Lung microvascular endothelial cell (primary cell): ENCODE measurements around the gene TCEAL3. TPM values are rescaled to one million over a fixed set of nuclear protein-coding genes. Genes with fewer than 3 reads are reported as not detected.
"Not testable (repeated sequence)": the region's sequence is repeated elsewhere in the genome, so short reads cannot be mapped to it uniquely, and the experiment has no call there.

Experiments used
- DNase-seq, 2 donors: peaks; one replicate each; pipeline versions ENCODE4 v3.0.0 to v3.0.0-alpha.2; 2010; ENCODE audit warnings: low read depth in 2 of 2
- total RNA-seq: library from RNA; depleted of rRNA; stranded (reverse); fragments of >200 nt; gene quantifications from 2 replicates; pipeline ENCODE4 v1.2.1, GENCODE V29; 2014

The TCEAL3 gene, protein sequence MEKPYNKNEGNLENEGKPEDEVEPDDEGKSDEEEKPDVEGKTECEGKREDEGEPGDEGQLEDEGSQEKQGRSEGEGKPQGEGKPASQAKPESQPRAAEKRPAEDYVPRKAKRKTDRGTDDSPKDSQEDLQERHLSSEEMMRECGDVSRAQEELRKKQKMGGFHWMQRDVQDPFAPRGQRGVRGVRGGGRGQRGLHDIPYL
- 5.7 and 6.9 TPM in 2 replicates for total RNA-seq

DNA sequence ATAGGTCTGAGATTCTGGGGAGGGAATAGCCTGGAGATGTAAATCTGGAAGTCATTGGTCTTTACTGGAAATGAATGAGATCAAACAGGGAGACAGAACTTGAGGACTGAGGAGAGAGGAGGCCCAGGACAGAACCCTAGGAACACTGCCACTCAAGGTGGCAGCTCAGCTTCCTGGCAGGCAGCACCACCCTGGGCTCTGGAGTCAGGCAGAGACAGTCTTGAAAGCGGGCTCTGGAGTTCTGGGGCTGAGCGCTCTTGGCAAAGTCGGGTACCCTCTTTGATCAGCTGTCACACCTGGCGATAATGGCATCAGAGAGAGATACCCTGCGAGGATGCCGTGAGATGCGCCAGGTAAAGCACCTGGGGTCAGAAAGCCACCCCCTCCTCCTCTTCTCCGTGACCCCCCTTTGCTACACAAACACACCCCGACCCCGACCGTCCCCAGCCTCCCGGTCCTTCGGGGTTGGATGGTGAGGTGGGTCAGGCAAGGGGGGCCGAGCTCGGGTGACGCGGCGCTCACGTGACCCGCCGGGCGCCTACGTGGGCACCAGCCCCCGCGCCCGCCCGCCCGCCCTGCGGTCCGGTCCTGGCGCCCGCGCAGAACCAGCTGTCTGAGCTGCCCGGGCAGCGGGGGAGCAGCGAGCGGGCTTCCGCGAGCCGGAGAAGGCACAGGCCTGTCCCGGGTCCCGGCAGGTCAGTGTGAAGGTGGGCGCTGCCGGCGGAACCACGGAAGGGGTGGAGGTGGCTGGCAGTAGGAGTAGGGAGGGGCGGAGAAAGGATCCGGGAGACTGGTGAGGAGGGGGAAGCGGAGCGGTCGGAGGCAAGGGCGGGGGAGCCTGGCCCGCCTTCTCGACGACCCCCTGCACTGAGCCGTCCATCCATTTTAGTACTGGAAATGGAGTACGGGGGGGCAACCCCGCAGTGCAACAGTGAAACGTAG, at the start of gene TCEAL3:
TSS of gene TCEAL3 (plus strand) at position 600 of the 942 bp plus-strand sequence. CDS start 1,102 bp downstream, outside the sequence.
- DNase-seq: peak; percentile 36 to 61

DNA sequence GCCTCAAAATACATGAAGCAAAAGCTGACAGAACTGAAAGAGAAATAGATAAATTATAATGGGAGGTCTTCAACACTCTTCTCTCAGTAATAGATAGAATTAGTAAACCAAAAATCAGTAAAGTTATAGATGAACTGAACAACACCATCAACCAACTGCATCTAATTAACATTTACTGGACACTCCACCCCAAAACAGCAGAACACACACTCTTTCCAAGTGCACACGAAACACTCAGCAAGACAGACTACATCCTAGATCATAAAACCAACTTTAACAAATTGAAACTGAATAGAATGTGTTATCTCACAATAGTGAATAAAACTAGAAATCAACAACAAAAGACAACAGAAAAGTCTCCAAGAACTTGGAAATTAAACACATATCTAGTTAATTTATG, 47.5 kb upstream of the TCEAL3 start:
- DNase-seq: no peak

- DNase-seq: peak; percentile 8 to 18
Measured at GRCh38 chrX:103562801-103563200, 45.0 kb upstream of the TCEAL3 start.

DNA sequence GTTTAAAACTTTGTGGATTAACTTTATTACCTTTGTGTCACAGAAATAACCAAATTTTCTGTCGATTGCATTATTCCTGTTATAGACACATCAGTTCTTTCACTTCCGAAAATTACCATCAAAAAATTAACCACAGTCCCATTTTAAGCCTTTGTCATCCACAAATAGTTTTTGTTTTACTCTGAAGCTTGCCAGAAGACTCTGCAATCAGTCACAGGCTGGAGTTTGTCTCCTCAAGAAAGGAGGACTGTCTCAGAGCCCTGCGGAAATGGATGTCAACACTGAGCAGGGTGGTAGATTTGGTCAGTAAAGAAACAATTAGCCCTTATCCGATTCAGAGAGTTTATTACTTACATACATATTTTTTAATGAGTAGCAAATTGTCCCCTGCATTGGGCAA, 42.6 kb upstream of the TCEAL3 start:
- DNase-seq: no peak

DNA sequence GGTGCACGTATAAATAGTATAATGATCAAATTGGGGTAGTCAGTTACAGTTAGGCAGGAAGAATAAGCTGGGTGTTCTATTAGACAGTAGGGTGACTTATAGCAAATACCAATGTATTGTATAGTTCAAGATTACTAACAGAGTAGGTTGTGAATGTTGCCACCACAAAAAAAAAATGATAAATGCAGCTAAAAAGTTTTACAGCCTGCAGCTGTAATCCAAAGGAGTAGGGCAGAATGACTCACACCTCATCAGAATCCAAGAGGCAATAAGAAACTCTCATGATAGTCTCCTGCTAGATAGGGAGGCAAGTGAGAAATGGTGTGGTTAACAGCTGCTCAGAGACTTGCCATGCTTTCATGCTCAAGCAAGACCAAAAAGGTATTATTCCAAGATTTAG, 42.0 kb upstream of the TCEAL3 start:
- DNase-seq: peak in 1 of 2 donors; percentile 1

DNA sequence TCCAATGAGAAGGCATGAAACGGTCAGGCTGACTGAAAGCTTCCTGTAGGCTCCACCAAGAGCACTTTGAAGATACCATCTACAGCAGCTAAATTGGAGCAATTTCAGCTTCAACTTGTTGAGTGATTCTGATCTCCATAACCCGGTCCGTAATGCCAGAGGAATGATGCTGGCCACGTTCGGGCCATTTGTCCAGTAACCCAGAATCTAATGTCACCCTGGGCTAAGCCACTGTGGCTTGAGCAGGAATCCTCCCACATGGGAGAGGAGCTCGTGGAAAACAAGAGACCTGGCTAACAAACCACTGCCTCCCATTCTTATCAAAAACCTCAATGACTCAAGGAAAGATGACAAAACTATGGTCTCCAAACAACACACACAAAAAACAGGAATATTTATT, 36.6 kb upstream of the TCEAL3 start:
- DNase-seq: no peak

DNA sequence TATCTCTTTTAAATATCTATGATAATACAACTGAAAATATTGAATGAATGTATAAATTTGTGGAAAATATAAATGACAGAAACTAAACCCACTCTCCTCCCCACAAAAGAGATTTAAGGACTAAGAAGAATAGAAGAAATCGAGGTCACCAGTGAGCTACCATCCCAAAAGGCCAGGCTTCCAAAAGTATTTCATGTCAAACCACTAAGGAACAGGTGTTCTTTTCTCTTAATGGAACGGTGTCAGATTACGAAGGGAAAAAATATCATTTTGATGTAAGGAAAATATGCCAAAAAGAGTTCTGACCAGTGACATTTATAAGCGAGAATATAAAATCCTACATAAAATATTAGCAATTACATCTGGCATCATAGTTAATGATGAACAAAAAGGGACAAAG, 36.0 kb upstream of the TCEAL3 start:
- DNase-seq: no peak

DNA sequence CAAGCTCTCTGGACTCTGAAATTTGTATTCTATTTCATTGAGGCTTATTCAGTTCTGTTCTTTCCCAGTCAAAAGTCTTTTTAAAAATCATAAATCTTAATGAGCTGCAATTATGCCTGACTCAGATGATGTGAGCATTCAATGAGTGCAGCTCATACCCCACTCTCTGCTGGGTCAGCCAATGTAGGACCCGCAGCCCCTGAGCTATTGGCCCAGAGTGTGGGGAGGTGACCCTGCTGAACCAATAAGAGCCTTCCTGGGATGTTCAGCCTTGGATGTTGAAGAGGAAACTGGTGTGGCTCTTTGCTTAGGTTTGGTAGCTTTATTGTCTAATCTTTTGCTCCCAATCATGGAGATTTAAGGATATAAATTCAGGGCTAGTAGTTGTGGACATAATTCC, 34.6 kb upstream of the TCEAL3 start:
- DNase-seq: no peak

- DNase-seq: peak; percentile 1 to 17
Measured at GRCh38 chrX:103584596-103584995, 23.2 kb upstream of the TCEAL3 start.

- DNase-seq: peak; percentile 35 to 56
Measured at GRCh38 chrX:103585411-103586313, 22.1 kb upstream of the TCEAL3 start, which contains the start of gene TCEAL4. Gene TCEAL4, plus strand, starts transcription at chrX:103585515. Its CDS starts 1,161 bp downstream, at chrX:103586676.

- peak; percentile 1 to 5 for DNase-seq
Measured at GRCh38 chrX:103586314-103586646, 21.5 kb upstream of the TCEAL3 start.

DNA sequence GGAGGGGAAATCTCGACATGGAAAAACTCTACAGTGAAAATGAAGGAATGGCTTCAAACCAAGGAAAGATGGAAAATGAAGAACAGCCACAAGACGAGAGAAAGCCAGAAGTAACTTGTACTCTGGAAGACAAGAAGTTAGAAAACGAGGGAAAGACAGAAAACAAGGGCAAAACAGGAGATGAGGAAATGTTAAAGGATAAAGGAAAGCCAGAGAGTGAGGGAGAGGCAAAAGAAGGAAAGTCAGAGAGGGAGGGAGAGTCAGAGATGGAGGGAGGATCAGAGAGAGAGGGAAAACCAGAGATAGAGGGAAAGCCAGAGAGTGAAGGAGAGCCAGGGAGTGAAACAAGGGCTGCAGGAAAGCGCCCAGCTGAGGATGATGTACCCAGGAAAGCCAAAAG, 21.1 kb upstream of the TCEAL3 start:
- no peak for DNase-seq

DNA sequence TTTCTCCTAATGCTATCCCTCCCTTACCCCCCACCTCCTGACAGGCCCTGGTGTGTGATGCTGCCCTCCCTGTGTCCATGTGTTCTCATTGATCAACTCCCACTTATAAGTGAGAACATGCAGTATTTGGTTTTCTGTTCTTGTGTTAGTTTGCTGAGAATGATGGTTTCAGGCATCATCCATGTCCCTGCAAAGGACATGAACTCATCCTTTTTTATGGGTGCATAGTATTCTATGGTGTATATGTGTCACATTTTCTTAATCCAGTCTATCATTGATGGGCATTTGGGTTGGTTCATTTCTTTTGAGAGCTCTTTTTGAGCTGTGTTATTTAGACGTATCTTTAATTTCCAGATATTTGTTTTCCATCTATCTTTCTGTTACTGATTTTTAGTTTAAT, 15.5 kb upstream of the TCEAL3 start:
- DNase-seq: not testable (repeated sequence)

DNA sequence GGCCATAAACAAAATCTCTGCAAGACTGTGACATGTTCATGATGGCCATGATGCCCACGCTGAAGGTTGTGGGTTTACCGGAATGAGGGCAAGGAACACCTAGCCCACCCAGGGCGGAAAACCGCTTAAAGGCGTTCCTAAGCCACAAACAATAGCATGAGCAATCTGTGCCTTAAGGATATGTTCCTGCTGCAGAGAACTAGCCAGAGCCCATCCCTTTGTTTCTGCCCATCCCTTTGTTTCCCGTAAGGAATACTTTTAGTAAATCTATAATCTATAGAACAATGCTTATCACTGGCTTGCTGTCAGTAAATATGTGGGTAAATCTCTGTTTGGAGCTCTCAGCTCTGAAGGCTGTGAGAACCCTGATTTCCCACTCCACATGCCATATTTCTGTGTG, 12.6 kb upstream of the TCEAL3 start:
- DNase-seq: not testable (repeated sequence)

GRCh38 chrX:103608306-103608963, 672 bp downstream of the TCEAL3 start:
- peak in 1 of 2 donors; percentile 21 for DNase-seq

- no peak for DNase-seq
Measured at GRCh38 chrX:103610282-103610681, 2.5 kb downstream of the TCEAL3 start.

DNA sequence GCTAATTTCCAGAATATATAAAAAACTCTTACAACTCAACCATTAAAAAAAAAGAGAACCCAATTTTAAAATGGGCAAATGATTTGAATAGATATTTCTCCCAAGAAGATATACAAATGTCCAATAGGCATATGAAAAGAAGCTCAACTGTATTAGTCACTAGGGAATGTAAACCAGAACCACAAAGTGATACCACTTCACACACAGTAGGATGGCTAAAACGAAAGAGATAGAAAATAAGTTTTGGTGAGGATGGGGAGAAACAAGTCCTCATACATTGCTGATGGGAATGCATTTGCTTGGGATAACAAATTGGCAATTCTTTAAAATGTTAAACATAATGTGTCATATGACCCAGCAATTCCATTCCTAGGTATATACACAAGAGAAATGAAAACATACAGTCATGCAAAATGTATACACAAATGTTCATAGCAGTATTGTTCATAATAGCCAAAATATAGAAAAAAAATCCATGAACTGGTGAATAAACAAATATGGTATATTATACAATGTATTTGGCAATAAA, 5.7 kb downstream of the TCEAL3 start:
- DNase-seq: no peak

GRCh38 chrX:103614999-103615398, 7.2 kb downstream of the TCEAL3 start:
- DNase-seq: no peak

- DNase-seq: no peak
Measured at GRCh38 chrX:103615781-103616371, 8.1 kb downstream of the TCEAL3 start.

- no peak for DNase-seq
Measured at GRCh38 chrX:103616676-103617186, 9.0 kb downstream of the TCEAL3 start.
